ENCODE results near the gene PIH1D2.
"Not testable (repeated sequence)": the region's sequence is repeated elsewhere in the genome, so short reads cannot be mapped to it uniquely, and the experiment has no call there.

PIH1D2 gene

DNA sequence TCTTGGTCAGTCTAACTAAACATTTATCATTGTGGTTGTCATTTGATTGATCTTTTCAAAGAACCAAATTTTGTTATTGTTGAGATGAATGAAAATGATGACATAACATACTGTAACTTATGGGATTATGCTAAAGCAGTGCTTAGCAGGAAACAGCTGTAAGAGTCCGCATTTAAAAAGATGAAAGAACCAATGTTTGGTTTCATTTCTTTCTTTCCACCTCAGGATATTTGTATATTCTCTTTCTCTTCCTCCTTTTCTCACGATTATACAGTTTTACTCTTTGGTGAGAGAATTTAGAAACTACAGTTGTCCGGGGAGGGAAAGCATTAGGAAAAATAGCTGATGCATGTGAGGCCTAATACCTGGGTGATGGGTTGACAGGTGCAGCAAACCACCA is 23.1 kb downstream of the PIH1D2 start:
- H3K4me1 ChIP-seq (ENCODE audit: control insufficient read depth, insufficient read depth, low read length): peaks cover 8% of the 10 kb centered on the region
- peaks cover 46% of the 10 kb centered on the region for H3K36me3 ChIP-seq (ENCODE audit: insufficient read depth, low read length)
- no peaks in the 10 kb centered on the region for H3K27me3 ChIP-seq (ENCODE audit: control insufficient read depth, insufficient read depth, low read length)
- no peak overlapping the region for H3K9ac ChIP-seq (ENCODE audit: low read depth, low read length)
- no peak overlapping the region for H3K4me2 ChIP-seq (ENCODE audit: low read length)
- H3K9me3 ChIP-seq (replicated peaks; ENCODE audit: low read length): no peaks in the 10 kb centered on the region
- H3K4me3 ChIP-seq (ENCODE audit: low read length): no peak overlapping the region

DNA sequence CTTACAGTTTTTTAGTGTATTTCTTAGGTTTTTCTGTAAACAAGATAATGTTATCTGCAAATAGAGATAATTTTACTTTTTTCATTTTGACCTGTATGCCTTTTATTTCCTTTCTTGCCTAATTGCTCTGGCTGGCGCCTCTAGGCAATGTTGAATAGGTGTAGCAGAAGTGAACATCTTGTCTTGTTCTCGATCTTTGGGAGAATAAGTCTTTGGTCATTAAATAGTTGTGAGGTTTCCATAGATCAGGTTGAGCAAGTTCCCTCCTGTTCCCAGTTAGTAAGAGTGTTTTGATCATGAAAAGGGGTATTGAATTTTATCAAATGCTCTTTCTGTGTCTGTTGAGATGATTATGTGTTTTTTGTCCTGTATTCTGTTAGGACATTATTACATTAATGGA is 24.0 kb downstream of the PIH1D2 start:
- no peaks in the 10 kb centered on the region for H3K27me3 ChIP-seq (ENCODE audit: control insufficient read depth, insufficient read depth, low read length)
- peaks cover 51% of the 10 kb centered on the region for H3K36me3 ChIP-seq (ENCODE audit: insufficient read depth, low read length)
- H3K4me2 ChIP-seq (ENCODE audit: low read length): no peak overlapping the region
- H3K4me1 ChIP-seq (ENCODE audit: control insufficient read depth, insufficient read depth, low read length): peaks cover 8% of the 10 kb centered on the region
- no peak overlapping the region for H3K9ac ChIP-seq (ENCODE audit: low read depth, low read length)
- no peak overlapping the region for H3K4me3 ChIP-seq (ENCODE audit: low read length)
- H3K9me3 ChIP-seq (replicated peaks; ENCODE audit: low read length): no peaks in the 10 kb centered on the region

DNA sequence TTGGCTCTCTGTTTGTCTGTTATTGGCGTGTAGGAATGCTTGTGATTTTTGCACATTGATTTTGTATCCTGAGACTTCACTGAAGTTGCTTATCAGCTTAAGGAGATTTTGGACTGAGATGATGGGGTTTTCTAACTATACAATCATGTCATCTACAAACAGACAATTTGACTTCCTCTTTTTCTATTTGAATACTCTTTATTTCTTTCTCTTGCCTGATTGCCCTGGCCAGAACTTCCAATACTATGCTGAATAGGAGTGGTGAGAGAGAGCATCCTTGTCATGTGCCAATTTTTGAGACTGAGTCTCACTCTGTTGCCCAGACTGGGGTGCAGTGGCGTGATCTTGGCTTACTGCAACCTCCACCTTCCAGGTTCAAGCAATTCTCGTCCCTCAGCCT is 25.6 kb downstream of the PIH1D2 start:
- H3K36me3 ChIP-seq (ENCODE audit: insufficient read depth, low read length): peaks cover 59% of the 10 kb centered on the region
- not testable (repeated sequence) for H3K4me3 ChIP-seq (ENCODE audit: low read length); H3K9me3 ChIP-seq (replicated peaks; ENCODE audit: low read length); H3K27me3 ChIP-seq (ENCODE audit: control insufficient read depth, insufficient read depth, low read length); H3K4me1 ChIP-seq (ENCODE audit: control insufficient read depth, insufficient read depth, low read length); H3K4me2 ChIP-seq (ENCODE audit: low read length); H3K9ac ChIP-seq (ENCODE audit: low read depth, low read length)

DNA sequence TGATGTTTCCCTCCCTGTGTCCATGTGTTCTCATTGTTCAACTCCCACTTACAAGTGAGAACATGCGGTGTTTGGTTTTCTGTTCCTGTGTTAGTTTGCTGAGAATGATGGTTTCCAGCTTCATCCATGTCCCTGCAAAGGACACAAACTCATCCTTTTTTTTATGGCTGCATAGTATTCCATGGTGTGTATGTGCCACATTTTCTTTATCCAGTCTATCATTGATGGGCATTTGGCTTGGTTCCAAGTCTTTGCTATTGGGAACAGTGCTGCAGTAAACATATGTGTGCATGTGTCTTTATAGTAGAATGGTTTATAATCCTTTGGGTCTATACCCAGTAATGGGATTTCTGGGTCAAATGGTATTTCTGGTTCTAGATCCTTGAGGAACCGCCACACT is 27.2 kb downstream of the PIH1D2 start:
- Histone ChIP-seq H3K36me3 (ENCODE audit: insufficient read depth, low read length) (peaks cover 49% of the 10 kb centered on the region), H3K4me1 (ENCODE audit: control insufficient read depth, insufficient read depth, low read length) (peaks cover 15% of the 10 kb centered on the region)
- H3K9ac ChIP-seq (ENCODE audit: low read depth, low read length): not testable (repeated sequence)

DNA sequence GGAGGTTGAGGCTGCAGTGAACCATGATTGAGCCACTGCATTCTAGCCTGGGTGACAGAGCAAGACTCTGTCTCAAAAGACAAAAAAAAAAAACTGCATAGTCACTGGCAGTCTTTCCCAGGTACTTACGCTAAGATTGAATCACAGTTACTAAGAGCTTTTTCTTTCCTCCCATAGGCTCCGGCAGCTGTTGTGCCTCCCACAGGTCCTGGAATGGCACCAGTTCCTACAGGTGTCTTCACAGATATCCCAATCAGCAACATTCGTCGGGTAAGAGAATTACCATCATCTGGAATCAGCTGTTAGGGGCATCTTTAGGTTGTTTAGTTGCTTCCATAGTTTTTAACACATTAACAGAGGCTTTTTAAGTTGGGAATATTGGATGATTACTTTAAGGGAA is 28.9 kb downstream of the PIH1D2 start:
- Histone ChIP-seq H3K27me3 (ENCODE audit: control insufficient read depth, insufficient read depth, low read length) (no peaks in the 10 kb centered on the region), H3K9ac (ENCODE audit: low read depth, low read length) (no peak overlapping the region), H3K36me3 (ENCODE audit: insufficient read depth, low read length) (peaks cover 42% of the 10 kb centered on the region), H3K4me3 (ENCODE audit: low read length) (no peak overlapping the region), H3K4me1 (ENCODE audit: control insufficient read depth, insufficient read depth, low read length) (peaks cover 15% of the 10 kb centered on the region), H3K9me3 (replicated peaks; ENCODE audit: low read length) (no peaks in the 10 kb centered on the region), H3K4me2 (ENCODE audit: low read length) (no peak overlapping the region)

More for the DNA sequence above, 27.2 kb downstream of the PIH1D2 start:
- H3K9me3 ChIP-seq (replicated peaks; ENCODE audit: low read length); H3K4me2 ChIP-seq (ENCODE audit: low read length); H3K4me3 ChIP-seq (ENCODE audit: low read length); H3K27me3 ChIP-seq (ENCODE audit: control insufficient read depth, insufficient read depth, low read length): not testable (repeated sequence)

DNA sequence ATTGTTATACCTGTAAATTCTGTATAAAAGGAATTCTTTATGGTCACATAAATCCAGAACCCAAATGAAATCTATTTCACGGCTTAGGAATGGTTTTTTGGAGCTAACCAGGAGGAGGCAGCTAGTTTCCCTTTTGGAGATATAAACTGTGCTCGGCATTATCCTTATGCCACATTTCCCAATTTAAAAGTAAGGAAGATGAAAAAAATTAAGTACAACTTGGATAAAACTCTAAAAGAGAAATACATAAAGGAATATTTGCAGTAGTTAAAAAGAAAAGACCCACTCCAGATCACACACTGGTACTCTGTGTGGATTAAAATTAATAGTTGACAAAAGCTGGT is 30.9 kb downstream of the PIH1D2 start:
- no peak overlapping the region for H3K4me3 ChIP-seq (ENCODE audit: low read length)
- H3K36me3 ChIP-seq (ENCODE audit: insufficient read depth, low read length): peaks cover 47% of the 10 kb centered on the region

DNA sequence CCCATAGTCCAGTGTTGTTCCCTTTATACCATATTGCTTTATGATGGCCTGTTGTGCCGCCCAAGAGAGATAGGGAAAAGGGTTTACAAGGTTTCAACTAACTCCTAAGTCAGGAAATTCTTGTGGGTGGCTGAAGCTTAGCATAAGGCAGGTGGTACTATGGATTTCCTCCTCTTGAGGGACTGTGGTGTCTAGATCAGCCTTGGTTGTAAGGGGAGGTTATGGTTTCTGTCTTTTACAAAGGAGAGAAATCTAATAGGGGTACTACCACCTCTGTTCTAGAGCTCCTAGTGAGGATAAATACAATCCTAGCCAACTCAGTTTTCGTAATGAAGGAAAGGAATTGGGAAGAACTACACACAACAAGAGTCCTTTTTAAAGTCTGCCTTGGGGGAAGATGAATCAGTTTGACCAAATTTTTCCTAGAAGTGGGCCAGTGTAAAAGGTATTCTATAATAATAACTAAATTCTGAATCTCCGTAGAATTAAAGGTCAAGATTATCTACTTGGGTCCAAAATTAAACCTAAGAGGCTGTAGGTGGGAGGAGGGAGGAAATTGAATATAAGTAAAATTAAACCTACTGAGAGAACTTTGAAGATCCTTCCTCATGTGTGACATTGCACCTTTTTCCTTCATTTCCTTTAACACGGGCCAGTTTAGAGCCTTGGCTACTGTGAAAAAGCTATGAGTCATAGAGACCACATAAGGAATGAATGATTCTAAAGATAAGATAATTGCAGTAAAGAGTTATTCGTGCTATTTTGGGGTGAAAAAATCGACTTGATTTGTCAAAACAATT is 31.5 kb downstream of the PIH1D2 start:
- Histone ChIP-seq H3K4me3 (ENCODE audit: low read length) (no peak overlapping the region), H3K4me2 (ENCODE audit: low read length) (no peak overlapping the region), H3K9ac (ENCODE audit: low read depth, low read length) (no peak overlapping the region), H3K4me1 (ENCODE audit: control insufficient read depth, insufficient read depth, low read length) (peaks cover 7% of the 10 kb centered on the region), H3K27me3 (ENCODE audit: control insufficient read depth, insufficient read depth, low read length) (no peaks in the 10 kb centered on the region), H3K36me3 (ENCODE audit: insufficient read depth, low read length) (peaks cover 50% of the 10 kb centered on the region), H3K9me3 (replicated peaks; ENCODE audit: low read length) (no peaks in the 10 kb centered on the region)

More for the DNA sequence above, 30.9 kb downstream of the PIH1D2 start:
- no peaks in the 10 kb centered on the region for H3K9me3 ChIP-seq (replicated peaks; ENCODE audit: low read length)
- peaks cover 7% of the 10 kb centered on the region for H3K4me1 ChIP-seq (ENCODE audit: control insufficient read depth, insufficient read depth, low read length)
- no peaks in the 10 kb centered on the region for H3K27me3 ChIP-seq (ENCODE audit: control insufficient read depth, insufficient read depth, low read length)
- H3K4me2 ChIP-seq (ENCODE audit: low read length): no peak overlapping the region
- no peak overlapping the region for H3K9ac ChIP-seq (ENCODE audit: low read depth, low read length)

DNA sequence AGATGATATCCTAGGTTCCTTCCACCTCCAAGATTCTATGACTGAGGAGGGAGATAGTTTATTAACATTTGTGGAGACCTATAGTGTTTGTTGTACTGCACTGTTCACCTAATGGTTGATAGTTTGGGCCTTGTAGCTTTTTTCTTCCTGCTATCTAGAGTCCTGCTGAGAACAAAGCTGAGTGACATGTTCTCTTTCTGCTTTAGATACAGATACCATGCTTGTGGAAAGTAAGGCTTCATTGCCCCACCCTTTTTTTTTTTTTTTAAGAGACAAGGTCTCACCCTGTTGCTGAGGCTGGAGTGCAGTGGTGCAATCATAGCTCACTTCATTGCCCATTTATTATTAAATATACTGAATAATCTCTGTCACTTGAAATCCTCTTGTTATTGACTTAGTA is 36.3 kb downstream of the PIH1D2 start:
- H3K4me3 ChIP-seq (ENCODE audit: low read length): no peak overlapping the region
- H3K4me1 ChIP-seq (ENCODE audit: control insufficient read depth, insufficient read depth, low read length): peaks cover 6% of the 10 kb centered on the region
- peaks cover 40% of the 10 kb centered on the region for H3K36me3 ChIP-seq (ENCODE audit: insufficient read depth, low read length)
- H3K9ac ChIP-seq (ENCODE audit: low read depth, low read length): no peak overlapping the region
- no peaks in the 10 kb centered on the region for H3K9me3 ChIP-seq (replicated peaks; ENCODE audit: low read length)
- no peak overlapping the region for H3K4me2 ChIP-seq (ENCODE audit: low read length)
- H3K27me3 ChIP-seq (ENCODE audit: control insufficient read depth, insufficient read depth, low read length): no peaks in the 10 kb centered on the region

DNA sequence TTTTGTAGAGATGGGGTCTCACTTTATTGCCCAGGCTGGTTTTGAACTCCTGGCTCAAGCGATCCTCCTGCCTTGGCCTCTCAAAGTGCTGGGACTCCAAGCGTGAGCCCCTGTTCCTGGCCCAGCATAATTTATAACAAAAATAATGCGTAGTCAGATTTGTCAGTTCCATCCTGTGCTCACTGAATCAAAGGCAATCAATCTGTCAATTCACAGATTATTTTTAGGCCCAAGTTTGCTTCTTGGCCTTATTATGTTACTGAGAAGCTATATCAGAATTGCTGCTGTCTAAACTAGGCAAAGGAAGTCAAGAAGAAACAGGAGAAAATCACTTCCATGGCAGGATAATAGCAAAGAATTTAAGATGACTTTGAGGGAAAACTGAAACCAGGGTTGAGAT is 39.9 kb downstream of the PIH1D2 start:
- Histone ChIP-seq H3K36me3 (ENCODE audit: insufficient read depth, low read length) (peaks cover 43% of the 10 kb centered on the region), H3K4me1 (ENCODE audit: control insufficient read depth, insufficient read depth, low read length) (no peaks in the 10 kb centered on the region), H3K27me3 (ENCODE audit: control insufficient read depth, insufficient read depth, low read length) (no peaks in the 10 kb centered on the region), H3K4me2 (ENCODE audit: low read length) (no peak overlapping the region), H3K9me3 (replicated peaks; ENCODE audit: low read length) (no peaks in the 10 kb centered on the region), H3K4me3 (ENCODE audit: low read length) (no peak overlapping the region), H3K9ac (ENCODE audit: low read depth, low read length) (no peak overlapping the region)

DNA sequence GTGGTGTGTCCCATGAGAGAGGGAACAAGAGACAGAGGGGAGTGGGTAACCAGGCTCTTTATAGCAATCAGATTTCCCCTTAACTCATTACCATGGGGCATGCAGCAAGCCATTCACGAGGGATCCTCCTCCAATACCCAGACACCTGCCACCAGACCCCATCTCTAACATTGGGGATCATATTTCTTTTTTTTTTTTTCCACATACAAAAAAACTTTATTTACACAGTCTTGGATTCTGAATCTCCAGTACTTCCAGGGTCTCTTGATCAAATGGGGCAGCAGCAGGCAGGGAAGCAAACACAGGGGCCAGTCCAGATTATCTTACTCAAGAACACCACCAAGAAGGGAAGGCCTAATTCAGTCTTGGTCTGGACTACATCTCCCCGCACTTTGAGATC is 44.4 kb downstream of the PIH1D2 start:
- Histone ChIP-seq H3K27me3 (ENCODE audit: control insufficient read depth, insufficient read depth, low read length) (no peaks in the 10 kb centered on the region), H3K36me3 (ENCODE audit: insufficient read depth, low read length) (peaks cover 37% of the 10 kb centered on the region), H3K4me3 (ENCODE audit: low read length) (no peak overlapping the region), H3K4me2 (ENCODE audit: low read length) (no peak overlapping the region), H3K9ac (ENCODE audit: low read depth, low read length) (no peak overlapping the region), H3K4me1 (ENCODE audit: control insufficient read depth, insufficient read depth, low read length) (peaks cover 4% of the 10 kb centered on the region), H3K9me3 (replicated peaks; ENCODE audit: low read length) (no peaks in the 10 kb centered on the region)

DNA sequence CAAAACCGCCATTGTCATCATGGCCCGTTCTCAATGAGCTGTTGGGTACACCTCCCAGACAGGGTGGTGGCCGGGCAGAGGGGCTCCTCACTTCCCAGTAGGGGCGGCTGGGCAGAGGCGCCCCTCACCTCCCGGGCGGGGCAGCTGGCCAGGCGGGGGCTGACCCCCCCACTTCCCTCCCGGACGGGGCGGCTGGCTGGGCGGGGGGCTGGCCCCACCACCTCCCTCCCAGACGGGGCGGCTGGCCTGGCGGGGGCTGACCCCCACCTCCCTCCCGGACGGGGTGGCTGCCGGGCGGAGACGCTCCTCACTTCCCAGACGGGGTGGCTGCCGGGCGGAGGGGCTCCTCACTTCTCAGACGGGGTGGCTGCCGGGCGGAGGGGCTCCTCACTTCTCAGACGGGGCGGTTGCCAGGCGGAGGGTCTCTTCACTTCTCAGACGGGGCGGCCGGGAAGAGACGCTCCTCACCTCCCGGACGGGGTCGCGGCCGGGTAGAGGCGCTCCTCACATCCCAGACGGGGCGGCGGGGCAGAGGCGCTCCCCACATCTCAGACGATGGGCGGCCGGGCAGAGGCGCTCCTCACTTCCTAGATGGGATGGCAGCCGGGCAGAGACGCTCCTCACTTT is 46.9 kb downstream of the PIH1D2 start:
- H3K4me3 ChIP-seq (ENCODE audit: low read length); H3K9me3 ChIP-seq (replicated peaks; ENCODE audit: low read length); H3K9ac ChIP-seq (ENCODE audit: low read depth, low read length); H3K27me3 ChIP-seq (ENCODE audit: control insufficient read depth, insufficient read depth, low read length); H3K4me1 ChIP-seq (ENCODE audit: control insufficient read depth, insufficient read depth, low read length); H3K4me2 ChIP-seq (ENCODE audit: low read length): not testable (repeated sequence)
- H3K36me3 ChIP-seq (ENCODE audit: insufficient read depth, low read length): peaks cover 35% of the 10 kb centered on the region

DNA sequence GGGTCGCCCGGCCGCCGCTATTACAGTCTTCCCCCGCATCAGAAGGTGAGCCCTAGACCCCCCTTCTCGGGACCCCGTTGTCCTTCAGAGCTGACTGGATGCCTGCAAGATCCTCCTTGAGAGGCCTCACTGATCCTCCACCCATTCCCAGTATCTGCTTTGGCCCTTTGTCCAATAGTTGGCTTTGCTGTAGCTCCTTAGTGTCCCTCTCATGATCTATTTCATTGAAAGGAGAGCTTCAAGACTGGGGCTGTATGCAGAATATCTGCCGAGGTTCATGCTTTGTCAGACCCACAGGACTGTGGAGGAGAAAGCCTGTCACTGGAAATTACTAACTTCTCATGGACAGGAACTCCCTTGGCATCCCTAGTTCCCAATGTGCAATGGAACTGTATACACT is 48.1 kb downstream of the PIH1D2 start:
- Histone ChIP-seq H3K9ac (ENCODE audit: low read depth, low read length) (peak overlapping the region; percentile 94), H3K36me3 (ENCODE audit: insufficient read depth, low read length) (peaks cover 37% of the 10 kb centered on the region), H3K9me3 (replicated peaks; ENCODE audit: low read length) (no peaks in the 10 kb centered on the region), H3K4me2 (ENCODE audit: low read length) (peak overlapping the region; percentile 94), H3K27me3 (ENCODE audit: control insufficient read depth, insufficient read depth, low read length) (no peaks in the 10 kb centered on the region), H3K4me3 (ENCODE audit: low read length) (peak overlapping the region; percentile 92), H3K4me1 (ENCODE audit: control insufficient read depth, insufficient read depth, low read length) (peaks cover 7% of the 10 kb centered on the region)

Measured in skeletal muscle satellite cell (primary cell).